H1 (cell line): ENCODE data around the gene CACNA2D4. TPM values are rescaled to one million over a fixed set of nuclear protein-coding genes. Genes with fewer than 3 reads are reported as not detected.

Experiments
- CTCF ChIA-PET: fragments of 300-600 bp; sonication (Branson Sonifier 250); formaldehyde crosslinking; loops from one replicate; lab custom pipeline; 2021; ENCODE audit not compliant: partially characterized antibody; lab: Charles Lee
- POLR2A ChIA-PET: fragments of 300-600 bp; sonication (Branson Sonifier 250); formaldehyde crosslinking; loops from one replicate; lab custom pipeline; 2021; ENCODE audit warnings: inconsistent platforms; ENCODE audit not compliant: partially characterized antibody; lab: Charles Lee
- DNase-seq, 2 experiments: peaks; one replicate each; pipeline versions ENCODE4 v3.0.0 to v3.0.0-alpha.2; 2010 to 2022; ENCODE audit warnings: low spot score in 2 of 2, low read depth in 1 of 2, mixed read lengths in 1 of 2
- FAIRE-seq: peaks from 2 replicates; lab custom pipeline; 2011; peaks lifted over from hg19 to GRCh38; lab: Jason Lieb, UNC
- H2AFZ ChIP-seq: 2 replicates; pipeline ENCODE4 v1.8.1; 2012; ENCODE audit warnings: low read length, inconsistent platforms
- H2AK5ac ChIP-seq: 2 replicates; pipeline ENCODE4 v1.6.1; 2013; ENCODE audit warnings: low read depth, low read length
- H2BK120ac ChIP-seq: replicated peaks from 2 replicates; pipeline ENCODE3; 2013; ENCODE audit warnings: low read depth, low read length, inconsistent platforms
- H2BK12ac ChIP-seq: 2 replicates; pipeline ENCODE4 v1.6.1; 2013; ENCODE audit warnings: low read depth, low read length
- H2BK15ac ChIP-seq: 2 replicates; pipeline ENCODE4 v1.6.1; 2013; ENCODE audit warnings: low read length
- H2BK20ac ChIP-seq: 2 replicates; pipeline ENCODE4 v1.6.1; 2013; ENCODE audit warnings: low read length
- H2BK5ac ChIP-seq: 2 replicates; pipeline ENCODE4 v1.6.1; 2013; ENCODE audit warnings: low read depth, low read length
- H3K14ac ChIP-seq: 2 replicates; pipeline ENCODE4 v1.6.1; 2013; ENCODE audit warnings: inconsistent platforms; ENCODE audit not compliant: insufficient read length
- H3K18ac ChIP-seq: 2 replicates; pipeline ENCODE4 v1.6.1; 2013; ENCODE audit warnings: low read length; ENCODE audit errors: extremely low read depth
- H3K23ac ChIP-seq: 2 replicates; pipeline ENCODE4 v1.6.1; 2013; ENCODE audit warnings: inconsistent platforms; ENCODE audit not compliant: insufficient read length
- H3K23me2 ChIP-seq: 2 replicates; pipeline ENCODE4 v1.6.1; 2013; ENCODE audit warnings: low read depth, low read length
- H3K27ac ChIP-seq: 2 replicates; pipeline ENCODE4 v1.6.1; 2011; ENCODE audit warnings: low read depth, low read length, inconsistent platforms
- H3K27me3 ChIP-seq, 4 experiments: replicated peaks in 1 of 4; 1 replicate in 1 of 4; 2 replicates in 3 of 4; pipeline versions ENCODE4 v1.6.1 to v1.8.1; 2011 to 2013; ENCODE audit warnings: low read length in 3 of 4, mild to moderate bottlenecking in 3 of 4, inconsistent platforms in 2 of 4, mixed read lengths in 2 of 4, moderate library complexity in 1 of 4; ENCODE audit not compliant: control insufficient read depth in 3 of 4, insufficient read depth in 3 of 4; ENCODE audit errors: extremely low read depth in 1 of 4
- H3K36me3 ChIP-seq, 4 experiments: 2 replicates each; pipeline versions ENCODE4 v1.6.1 to v1.8.1; 2011 to 2013; ENCODE audit warnings: mild to moderate bottlenecking in 4 of 4, low read length in 3 of 4, moderate library complexity in 2 of 4, control low read depth in 1 of 4, inconsistent platforms in 1 of 4; ENCODE audit not compliant: insufficient read depth in 4 of 4, control insufficient read depth in 2 of 4
- H3K4ac ChIP-seq: replicated peaks from 2 replicates; pipeline ENCODE3; 2013; ENCODE audit warnings: low read length, low read depth, mixed read lengths, inconsistent platforms; ENCODE audit not compliant: insufficient read length
- H3K4me1 ChIP-seq, 4 experiments: replicated peaks in 1 of 4; 1 replicate in 1 of 4; 2 replicates in 3 of 4; pipeline versions ENCODE4 v1.6.1 to v1.8.1; 2011 to 2013; ENCODE audit warnings: low read length in 3 of 4, inconsistent platforms in 2 of 4, mixed read lengths in 1 of 4; ENCODE audit not compliant: insufficient read depth in 4 of 4, control insufficient read depth in 3 of 4
- H3K4me2 ChIP-seq, 2 experiments: 2 replicates each; pipeline versions ENCODE4 v1.6.1 to v1.8.1; 2011 to 2013; ENCODE audit warnings: low read depth in 2 of 2, low read length in 2 of 2, control low read depth in 1 of 2, inconsistent platforms in 1 of 2, mild to moderate bottlenecking in 1 of 2; ENCODE audit not compliant: insufficient read depth in 1 of 2
- H3K4me3 ChIP-seq, 4 experiments: fragments of 200-600, 300-600 bp in 1 of 4; sonication (generic), shearing (Covaris generic), sonication (Bioruptor Twin) in 1 of 4; 2 replicates each; pipeline versions ENCODE4 v1.5.1 to v1.8.1; 2011 to 2016; ENCODE audit warnings: low read length in 4 of 4, low read depth in 3 of 4, control low read depth in 2 of 4, inconsistent platforms in 2 of 4, mild to moderate bottlenecking in 2 of 4, mixed read lengths in 1 of 4, moderate library complexity in 1 of 4; ENCODE audit not compliant: insufficient read depth in 2 of 4; ENCODE audit errors: extremely low read depth in 1 of 4
- H3K56ac ChIP-seq: replicated peaks from 2 replicates; pipeline ENCODE3; 2013; ENCODE audit warnings: low read depth, mild to moderate bottlenecking, mixed read lengths, low read length, inconsistent platforms; ENCODE audit not compliant: insufficient read length
- H3K79me1 ChIP-seq: 2 replicates; pipeline ENCODE4 v1.6.1; 2013; ENCODE audit warnings: low read depth, low read length, control low read depth
- H3K79me2 ChIP-seq, 2 experiments: 2 replicates each; pipeline versions ENCODE4 v1.6.1 to v1.8.1; 2012 to 2013; ENCODE audit warnings: low read length in 2 of 2, mild to moderate bottlenecking in 2 of 2, inconsistent platforms in 1 of 2; ENCODE audit not compliant: insufficient read depth in 2 of 2, control insufficient read depth in 1 of 2
- H3K9ac ChIP-seq, 4 experiments: replicated peaks in 1 of 4; 1 replicate in 1 of 4; 2 replicates in 3 of 4; pipeline versions ENCODE4 v1.6.1 to v1.8.1; 2011 to 2013; ENCODE audit warnings: low read depth in 3 of 4, low read length in 3 of 4, control low read depth in 2 of 4, mild to moderate bottlenecking in 2 of 4, moderate library complexity in 2 of 4, inconsistent platforms in 1 of 4; ENCODE audit errors: extremely low read depth in 1 of 4
- H3K9me3 ChIP-seq, 2 experiments: 2 replicates each; pipeline versions ENCODE4 v1.6.1 to v1.8.1; 2012 to 2013; ENCODE audit warnings: mild to moderate bottlenecking in 2 of 2, moderate library complexity in 2 of 2, control low read depth in 1 of 2, inconsistent platforms in 1 of 2, low read depth in 1 of 2, low read length in 1 of 2, mixed read lengths in 1 of 2; ENCODE audit not compliant: insufficient read depth in 2 of 2
- H4K20me1 ChIP-seq, 2 experiments: replicated peaks in 1 of 2; 2 replicates each; pipeline versions ENCODE3 to v1.8.1; 2011 to 2013; ENCODE audit warnings: inconsistent platforms in 2 of 2, low read length in 2 of 2, mild to moderate bottlenecking in 1 of 2; ENCODE audit not compliant: insufficient read depth in 2 of 2, control insufficient read depth in 1 of 2
- H4K5ac ChIP-seq: 2 replicates; pipeline ENCODE4 v1.6.1; 2013; ENCODE audit warnings: low read length, low read depth, mixed read lengths, inconsistent platforms; ENCODE audit not compliant: insufficient read length
- H4K8ac ChIP-seq: 2 replicates; pipeline ENCODE4 v1.8.0; 2013; ENCODE audit warnings: mild to moderate bottlenecking, moderate library complexity, low read length, inconsistent platforms; ENCODE audit not compliant: insufficient read depth; ENCODE audit errors: extremely low read depth
- H4K91ac ChIP-seq: replicated peaks from 2 replicates; pipeline ENCODE3; 2013; ENCODE audit warnings: low read length, mixed read lengths, inconsistent platforms; ENCODE audit not compliant: insufficient read length
- KDM5A ChIP-seq: fragments of 200-600 bp; IDR thresholded peaks from 2 replicates; pipeline ENCODE4 v1.7.1; 2012; ENCODE audit warnings: mild to moderate bottlenecking, low read length, inconsistent platforms, mixed read lengths
- WGBS, 2 experiments: shearing (Covaris generic) in 1 of 2; methylation state at CpG; one replicate each; pipeline versions ENCODE4 v1.1.6 to v1.1.7; 2013 to 2015; ENCODE audit warnings: low lambda C conversion rate in 2 of 2, mixed read lengths in 2 of 2, inconsistent platforms in 1 of 2, low coverage in 1 of 2, missing lambda C conversion rate in 1 of 2; ENCODE audit not compliant: insufficient replicate concordance in 2 of 2, insufficient coverage in 1 of 2, insufficient read length in 1 of 2; ENCODE audit errors: extremely low coverage in 1 of 2, missing lambda C conversion rate in 1 of 2; 5-methylcytosine and 5-hydroxymethylcytosine counted together
- polyA plus RNA-seq, 7 experiments: library from polyadenylated mRNA; depleted of rRNA in 3 of 7; stranded (reverse) in 5 of 7; unstranded in 2 of 7; fragments of >200 nt in 5 of 7; fragments of 200-250 nt in 2 of 7; gene quantifications; 1 replicate in 5 of 7; 2 replicates in 1 of 7; 4 replicates in 1 of 7; pipeline versions ENCODE4 v1.2.1 to v1.2.3, GENCODE V29; 2011 to 2013; ENCODE audit warnings: missing spikeins in 2 of 7, mixed read lengths in 2 of 7
- total RNA-seq: library from RNA; stranded (reverse); fragmentation: NEBNext Ultra II Directional; extraction: Animal tissue kit (Norgen Biotek cat#: 25700); gene quantifications from 2 replicates; pipeline ENCODE4 v1.2.1, GENCODE V29; 2021

CACNA2D4 gene
- total and polyA plus RNA-seq, 2 of the 8 experiments (the other 6 are each of a cell fraction or from before 2014, with no cell fraction given) = 0.44 to 0.88 TPM

- Histone ChIP-seq H3K79me2 (no peaks in the 10 kb centered on the region), H3K27me3 (no peaks in the 10 kb centered on the region; a peak in 1 of 7 replicates)
- TF ChIP-seq KDM5A = no peak
- TF ChIP-seq, all 59 proteins: peak for 0
- CTCF ChIA-PET = interaction anchor here (1.5 to 2.4 kb wide), 2 partner anchors 52 to 64 kb away, joined by 3 to 7 read pairs; no protein-coding TSS in a partner anchor
- H3K9ac ChIP-seq = no peak overlapping the region
- H3K23ac ChIP-seq = no peak overlapping the region
- no peaks in the 10 kb centered on the region for H3K36me3 ChIP-seq
- no peak overlapping the region for H3K4me2 ChIP-seq
- whole genome bisulfite sequencing, 2 experiments = 69% methylated on average over 6 of the region's 6 CpGs; no CpG with 5 or more reads in 1 of the 2 experiments
- DNase-seq (peak in 1 of 2 experiments; percentile 33), FAIRE-seq (no peak)
- H2BK15ac ChIP-seq = no peak overlapping the region
- H3K14ac ChIP-seq = no peak overlapping the region
- POLR2A ChIA-PET = no interaction called here
- no peak overlapping the region for H3K4ac ChIP-seq
- H4K20me1 ChIP-seq = peaks cover 0 to 3% of the 10 kb centered on the region in 2 experiments
- H2BK5ac ChIP-seq = no peak overlapping the region
- no peak overlapping the region for H2AK5ac ChIP-seq
- no peak overlapping the region for H3K56ac ChIP-seq
- H2BK20ac ChIP-seq = no peak overlapping the region
- no peaks in the 10 kb centered on the region; the same call in 1 of the 2 replicates for H3K79me1 ChIP-seq
- no peak overlapping the region for H2BK120ac ChIP-seq
- H4K5ac ChIP-seq = no peak overlapping the region
- no peak overlapping the region for H3K18ac ChIP-seq
- no peak overlapping the region for H2AFZ ChIP-seq
- peaks cover 0 to 2% of the 10 kb centered on the region in 2 experiments; a peak in 1 of 4 replicates for H3K9me3 ChIP-seq
- H3K4me1 ChIP-seq = peaks cover 0 to 5% (median under 1%) of the 10 kb centered on the region in 4 experiments; a peak in 3 of 7 replicates
- no peak overlapping the region for H3K4me3 ChIP-seq
- H2BK12ac ChIP-seq = no peak overlapping the region
- H4K8ac ChIP-seq = no peak overlapping the region
- no peak overlapping the region for H4K91ac ChIP-seq
- H3K23me2 ChIP-seq = peaks cover 3% of the 10 kb centered on the region; the same call in 1 of the 2 replicates
- H3K27ac ChIP-seq = no peak overlapping the region
Observed at GRCh38 chr12:1875608-1876007, 42.8 kb downstream of the CACNA2D4 start.
